ENCODE measurements around the gene BRD9.
"Not testable (repeated sequence)": the region's sequence is repeated elsewhere in the genome, so short reads cannot be mapped to it uniquely, and the experiment has no call there.

BRD9 gene

GRCh38 chr5:885529-885928 lies 7.1 kb downstream of the BRD9 start:
- Histone ChIP-seq H3K4me1 (ENCODE audit: control insufficient read depth, insufficient read depth, low read length) (no peaks in the 10 kb centered on the region), H3K36me3 (ENCODE audit: control insufficient read depth in 2 of 2, insufficient read depth in 2 of 2, low read length in 2 of 2) (peaks cover 69 to 84% of the 10 kb centered on the region in 2 donors), H3K27ac (ENCODE audit: low read length) (no peak overlapping the region), H3K4me3 (ENCODE audit: low read length in 2 of 2) (no peak overlapping the region), H3K9me3 (ENCODE audit: control insufficient read depth in 2 of 2, low read length in 2 of 2) (no peaks in the 10 kb centered on the region), H3K9ac (ENCODE audit: low read length in 2 of 2) (no peak overlapping the region), H3K27me3 (ENCODE audit: control insufficient read depth in 1 of 2, insufficient read depth in 2 of 2, low read length in 2 of 2) (no peaks in the 10 kb centered on the region)

- no peaks in the 10 kb centered on the region for H3K27me3 ChIP-seq (ENCODE audit: control insufficient read depth in 1 of 2, insufficient read depth in 2 of 2, low read length in 2 of 2)
- no peak overlapping the region for H3K27ac ChIP-seq (ENCODE audit: low read length)
Observed at GRCh38 chr5:885127-885442, 7.5 kb downstream of the BRD9 start.

GRCh38 chr5:884345-885126 lies 8.1 kb downstream of the BRD9 start:
- no peaks in the 10 kb centered on the region for H3K9me3 ChIP-seq (ENCODE audit: control insufficient read depth in 2 of 2, low read length in 2 of 2)
- no peak overlapping the region for H3K27ac ChIP-seq (ENCODE audit: low read length)
- peaks cover 61 to 76% of the 10 kb centered on the region in 2 donors for H3K36me3 ChIP-seq (ENCODE audit: control insufficient read depth in 2 of 2, insufficient read depth in 2 of 2, low read length in 2 of 2)
- no peaks in the 10 kb centered on the region for H3K27me3 ChIP-seq (ENCODE audit: control insufficient read depth in 1 of 2, insufficient read depth in 2 of 2, low read length in 2 of 2)
- no peak overlapping the region for H3K9ac ChIP-seq (ENCODE audit: low read length in 2 of 2)
- no peaks in the 10 kb centered on the region for H3K4me1 ChIP-seq (ENCODE audit: control insufficient read depth, insufficient read depth, low read length)
- H3K4me3 ChIP-seq (ENCODE audit: low read length in 2 of 2), result no peak overlapping the region

More at GRCh38 chr5:885127-885442, 7.5 kb downstream of the BRD9 start:
- Histone ChIP-seq H3K4me1 (ENCODE audit: control insufficient read depth, insufficient read depth, low read length) (no peaks in the 10 kb centered on the region), H3K4me3 (ENCODE audit: low read length in 2 of 2) (no peak overlapping the region), H3K36me3 (ENCODE audit: control insufficient read depth in 2 of 2, insufficient read depth in 2 of 2, low read length in 2 of 2) (peaks cover 64 to 80% of the 10 kb centered on the region in 2 donors), H3K9ac (ENCODE audit: low read length in 2 of 2) (no peak overlapping the region), H3K9me3 (ENCODE audit: control insufficient read depth in 2 of 2, low read length in 2 of 2) (no peaks in the 10 kb centered on the region)

GRCh38 chr5:883475-884181 lies 9.0 kb downstream of the BRD9 start:
- Histone ChIP-seq H3K36me3 (ENCODE audit: control insufficient read depth in 2 of 2, insufficient read depth in 2 of 2, low read length in 2 of 2) (peaks cover 54 to 70% of the 10 kb centered on the region in 2 donors), H3K4me3 (ENCODE audit: low read length in 2 of 2) (no peak overlapping the region), H3K4me1 (ENCODE audit: control insufficient read depth, insufficient read depth, low read length) (no peaks in the 10 kb centered on the region), H3K27ac (ENCODE audit: low read length) (no peak overlapping the region), H3K9ac (ENCODE audit: low read length in 2 of 2) (no peak overlapping the region), H3K27me3 (ENCODE audit: control insufficient read depth in 1 of 2, insufficient read depth in 2 of 2, low read length in 2 of 2) (no peaks in the 10 kb centered on the region), H3K9me3 (ENCODE audit: control insufficient read depth in 2 of 2, low read length in 2 of 2) (no peaks in the 10 kb centered on the region)

GRCh38 chr5:882253-883183 lies 10.1 kb downstream of the BRD9 start:
- H3K4me1 ChIP-seq (ENCODE audit: control insufficient read depth, insufficient read depth, low read length), result no peaks in the 10 kb centered on the region
- H3K27ac ChIP-seq (ENCODE audit: low read length), result no peak overlapping the region
- H3K9me3 ChIP-seq (ENCODE audit: control insufficient read depth in 2 of 2, low read length in 2 of 2), result no peaks in the 10 kb centered on the region
- H3K36me3 ChIP-seq (ENCODE audit: control insufficient read depth in 2 of 2, insufficient read depth in 2 of 2, low read length in 2 of 2), result peaks cover 59 to 68% of the 10 kb centered on the region in 2 donors
- H3K27me3 ChIP-seq (ENCODE audit: control insufficient read depth in 1 of 2, insufficient read depth in 2 of 2, low read length in 2 of 2), result no peaks in the 10 kb centered on the region
- H3K9ac ChIP-seq (ENCODE audit: low read length in 2 of 2), result no peak overlapping the region
- no peak overlapping the region for H3K4me3 ChIP-seq (ENCODE audit: low read length in 2 of 2)

GRCh38 chr5:881551-881935 lies 11.1 kb downstream of the BRD9 start:
- Histone ChIP-seq H3K27me3 (ENCODE audit: control insufficient read depth in 1 of 2, insufficient read depth in 2 of 2, low read length in 2 of 2) (no peaks in the 10 kb centered on the region), H3K4me3 (ENCODE audit: low read length in 2 of 2) (no peak overlapping the region), H3K9me3 (ENCODE audit: control insufficient read depth in 2 of 2, low read length in 2 of 2) (no peaks in the 10 kb centered on the region), H3K27ac (ENCODE audit: low read length) (no peak overlapping the region), H3K4me1 (ENCODE audit: control insufficient read depth, insufficient read depth, low read length) (no peaks in the 10 kb centered on the region), H3K36me3 (ENCODE audit: control insufficient read depth in 2 of 2, insufficient read depth in 2 of 2, low read length in 2 of 2) (peaks cover 57 to 64% of the 10 kb centered on the region in 2 donors), H3K9ac (ENCODE audit: low read length in 2 of 2) (no peak overlapping the region)

GRCh38 chr5:880816-881550 lies 11.6 kb downstream of the BRD9 start:
- no peaks in the 10 kb centered on the region for H3K9me3 ChIP-seq (ENCODE audit: control insufficient read depth in 2 of 2, low read length in 2 of 2)
- H3K36me3 ChIP-seq (ENCODE audit: control insufficient read depth in 2 of 2, insufficient read depth in 2 of 2, low read length in 2 of 2), result peaks cover 52 to 61% of the 10 kb centered on the region in 2 donors
- no peaks in the 10 kb centered on the region for H3K27me3 ChIP-seq (ENCODE audit: control insufficient read depth in 1 of 2, insufficient read depth in 2 of 2, low read length in 2 of 2)
- no peak overlapping the region for H3K4me3 ChIP-seq (ENCODE audit: low read length in 2 of 2)
- H3K27ac ChIP-seq (ENCODE audit: low read length), result no peak overlapping the region
- H3K9ac ChIP-seq (ENCODE audit: low read length in 2 of 2), result no peak overlapping the region
- H3K4me1 ChIP-seq (ENCODE audit: control insufficient read depth, insufficient read depth, low read length), result no peaks in the 10 kb centered on the region

GRCh38 chr5:878677-879076 lies 13.9 kb downstream of the BRD9 start:
- not testable (repeated sequence) for H3K9me3 ChIP-seq (ENCODE audit: control insufficient read depth in 2 of 2, low read length in 2 of 2); H3K4me1 ChIP-seq (ENCODE audit: control insufficient read depth, insufficient read depth, low read length)
- peaks cover 47 to 52% of the 10 kb centered on the region in 2 donors for H3K36me3 ChIP-seq (ENCODE audit: control insufficient read depth in 2 of 2, insufficient read depth in 2 of 2, low read length in 2 of 2)

GRCh38 chr5:878125-878524 lies 14.5 kb downstream of the BRD9 start:
- H3K27ac ChIP-seq (ENCODE audit: low read length), result no peak overlapping the region
- H3K4me1 ChIP-seq (ENCODE audit: control insufficient read depth, insufficient read depth, low read length), result no peaks in the 10 kb centered on the region
- no peaks in the 10 kb centered on the region for H3K9me3 ChIP-seq (ENCODE audit: control insufficient read depth in 2 of 2, low read length in 2 of 2)
- H3K36me3 ChIP-seq (ENCODE audit: control insufficient read depth in 2 of 2, insufficient read depth in 2 of 2, low read length in 2 of 2), result peaks cover 45 to 49% of the 10 kb centered on the region in 2 donors
- no peaks in the 10 kb centered on the region for H3K27me3 ChIP-seq (ENCODE audit: control insufficient read depth in 1 of 2, insufficient read depth in 2 of 2, low read length in 2 of 2)
- H3K4me3 ChIP-seq (ENCODE audit: low read length in 2 of 2), result no peak overlapping the region
- H3K9ac ChIP-seq (ENCODE audit: low read length in 2 of 2), result no peak overlapping the region

More at GRCh38 chr5:878677-879076, 13.9 kb downstream of the BRD9 start:
- H3K9ac ChIP-seq (ENCODE audit: low read length in 2 of 2); H3K4me3 ChIP-seq (ENCODE audit: low read length in 2 of 2); H3K27me3 ChIP-seq (ENCODE audit: control insufficient read depth in 1 of 2, insufficient read depth in 2 of 2, low read length in 2 of 2); H3K27ac ChIP-seq (ENCODE audit: low read length): not testable (repeated sequence)
